Raji (cell line): ENCODE results near the gene DCBLD1.

ENCODE experiments used
- POLR2A ChIP-seq: IDR thresholded peaks from 2 replicates; pipeline ENCODE4 v1.6.1; 2011; ENCODE audit warnings: low read depth, low read length, control low read depth; ENCODE audit not compliant: insufficient read depth

Gene DCBLD1

GRCh38 chr6:117464700-117465099, 17.8 kb upstream of the DCBLD1 start:
- TF ChIP-seq POLR2A = no peak

GRCh38 chr6:117465691-117466090, 16.8 kb upstream of the DCBLD1 start:
- TF ChIP-seq POLR2A = no peak

- no peak for TF ChIP-seq POLR2A
Measured at GRCh38 chr6:117467876-117468275, 14.6 kb upstream of the DCBLD1 start.

GRCh38 chr6:117469356-117469755, 13.1 kb upstream of the DCBLD1 start:
- TF ChIP-seq POLR2A = no peak

GRCh38 chr6:117469791-117470190, 12.7 kb upstream of the DCBLD1 start:
- no peak for TF ChIP-seq POLR2A

GRCh38 chr6:117472667-117473066, 9.8 kb upstream of the DCBLD1 start:
- TF ChIP-seq POLR2A = no peak

GRCh38 chr6:117473401-117473800, 9.1 kb upstream of the DCBLD1 start:
- TF ChIP-seq POLR2A = no peak

GRCh38 chr6:117477988-117478852, 4.3 kb upstream of the DCBLD1 start:
- no peak for TF ChIP-seq POLR2A

GRCh38 chr6:117478853-117479231, 3.6 kb upstream of the DCBLD1 start:
- no peak for TF ChIP-seq POLR2A

GRCh38 chr6:117480651-117481050, 1.8 kb upstream of the DCBLD1 start:
- TF ChIP-seq POLR2A = no peak

- TF ChIP-seq POLR2A = no peak
Measured at GRCh38 chr6:117481278-117481925, 1.1 kb upstream of the DCBLD1 start.

- no peak for TF ChIP-seq POLR2A
Measured at GRCh38 chr6:117481926-117482239, 591 bp upstream of the DCBLD1 start.

- no peak for TF ChIP-seq POLR2A
Measured at GRCh38 chr6:117483004-117483644, 650 bp downstream of the DCBLD1 start.

GRCh38 chr6:117483645-117484016, 1.2 kb downstream of the DCBLD1 start:
- TF ChIP-seq POLR2A = no peak

GRCh38 chr6:117484052-117484646, 1.7 kb downstream of the DCBLD1 start:
- TF ChIP-seq POLR2A = no peak

GRCh38 chr6:117485433-117485832, 3.0 kb downstream of the DCBLD1 start:
- no peak for TF ChIP-seq POLR2A
